Coronary artery (tissue), 2 donors: ENCODE measurements around the gene BTBD9.

Experiments
- DNase-seq: peaks from one replicate; pipeline ENCODE4 v3.0.0-alpha.2; 2017; ENCODE audit warnings: low spot score
- H3K27ac ChIP-seq, 2 donors: fragments of 200-600 bp; sonication (generic); one replicate each; pipeline ENCODE4 v1.5.1; 2016 to 2019
- H3K4me3 ChIP-seq: fragments of 200-600 bp; sonication (generic); 2 replicates; pipeline ENCODE4 v1.5.1; 2016; ENCODE audit warnings: mild to moderate bottlenecking, moderate library complexity
- TF ChIP-seq, protein P1 (sequence below): fragments of 200-600 bp; sonication (generic); IDR thresholded peaks from one replicate; pipeline ENCODE4 v1.5.1; 2019; ENCODE audit warnings: antibody characterized with exemption

The BTBD9 gene

DNA sequence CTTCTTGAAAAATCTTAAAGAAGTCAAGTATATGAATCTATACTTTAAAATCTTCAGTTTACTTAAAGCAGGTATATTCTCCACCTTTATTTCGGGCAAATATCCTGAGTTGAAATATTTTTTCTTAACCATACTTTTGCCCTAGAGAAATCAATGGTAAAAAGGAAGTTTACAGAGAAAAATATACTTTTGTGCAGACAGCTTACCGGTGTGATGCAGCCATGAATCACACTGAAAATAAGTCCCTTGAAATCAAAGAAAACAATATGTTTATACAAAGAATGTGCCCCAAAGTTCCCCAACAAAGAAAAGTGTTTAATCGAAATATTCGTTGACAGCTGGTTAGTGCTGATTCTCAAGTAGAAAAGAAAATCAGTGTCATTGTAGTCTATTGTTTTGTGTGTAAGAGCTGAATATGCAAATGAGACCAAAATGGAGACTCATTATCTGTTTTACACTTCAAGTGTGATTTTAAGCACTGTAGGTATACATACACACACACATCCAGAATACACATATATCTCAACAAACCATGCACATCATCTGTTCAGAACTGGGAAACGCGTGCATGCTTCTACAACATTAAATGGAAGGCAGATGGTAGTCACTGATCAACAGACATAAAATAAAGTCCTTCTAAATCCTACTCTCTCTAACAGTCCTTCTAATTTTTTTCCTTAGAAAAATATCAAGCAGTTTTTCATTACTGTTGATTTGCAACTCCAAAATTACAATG lies 73.3 kb downstream of the BTBD9 start:
- H3K4me3 ChIP-seq = no peak overlapping the region
- no peak for DNase-seq
- no peak overlapping the region for H3K27ac ChIP-seq
- TF ChIP-seq, protein P1, sequence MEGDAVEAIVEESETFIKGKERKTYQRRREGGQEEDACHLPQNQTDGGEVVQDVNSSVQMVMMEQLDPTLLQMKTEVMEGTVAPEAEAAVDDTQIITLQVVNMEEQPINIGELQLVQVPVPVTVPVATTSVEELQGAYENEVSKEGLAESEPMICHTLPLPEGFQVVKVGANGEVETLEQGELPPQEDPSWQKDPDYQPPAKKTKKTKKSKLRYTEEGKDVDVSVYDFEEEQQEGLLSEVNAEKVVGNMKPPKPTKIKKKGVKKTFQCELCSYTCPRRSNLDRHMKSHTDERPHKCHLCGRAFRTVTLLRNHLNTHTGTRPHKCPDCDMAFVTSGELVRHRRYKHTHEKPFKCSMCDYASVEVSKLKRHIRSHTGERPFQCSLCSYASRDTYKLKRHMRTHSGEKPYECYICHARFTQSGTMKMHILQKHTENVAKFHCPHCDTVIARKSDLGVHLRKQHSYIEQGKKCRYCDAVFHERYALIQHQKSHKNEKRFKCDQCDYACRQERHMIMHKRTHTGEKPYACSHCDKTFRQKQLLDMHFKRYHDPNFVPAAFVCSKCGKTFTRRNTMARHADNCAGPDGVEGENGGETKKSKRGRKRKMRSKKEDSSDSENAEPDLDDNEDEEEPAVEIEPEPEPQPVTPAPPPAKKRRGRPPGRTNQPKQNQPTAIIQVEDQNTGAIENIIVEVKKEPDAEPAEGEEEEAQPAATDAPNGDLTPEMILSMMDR = no peak

DNA sequence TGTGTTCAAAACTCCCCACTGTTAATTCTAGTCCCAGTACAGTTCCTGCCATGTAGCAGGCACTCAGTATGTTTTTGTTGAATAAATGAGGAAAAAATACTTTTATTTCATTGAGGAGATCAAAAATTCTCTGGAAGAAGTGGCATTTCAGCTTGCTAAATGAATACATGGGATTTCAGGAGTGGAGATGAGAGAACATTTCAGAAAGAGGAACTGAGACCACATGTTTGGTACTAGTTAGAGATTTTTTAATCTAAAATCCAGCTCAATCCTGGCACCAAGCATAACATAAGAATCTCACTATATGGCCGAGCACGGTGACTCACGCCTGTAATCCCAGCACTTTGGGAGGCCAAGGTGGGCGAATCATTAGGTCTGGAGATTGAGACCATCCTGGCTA lies 75.4 kb downstream of the BTBD9 start:
- H3K4me3 ChIP-seq = no peak overlapping the region
- H3K27ac ChIP-seq = no peak overlapping the region

DNA sequence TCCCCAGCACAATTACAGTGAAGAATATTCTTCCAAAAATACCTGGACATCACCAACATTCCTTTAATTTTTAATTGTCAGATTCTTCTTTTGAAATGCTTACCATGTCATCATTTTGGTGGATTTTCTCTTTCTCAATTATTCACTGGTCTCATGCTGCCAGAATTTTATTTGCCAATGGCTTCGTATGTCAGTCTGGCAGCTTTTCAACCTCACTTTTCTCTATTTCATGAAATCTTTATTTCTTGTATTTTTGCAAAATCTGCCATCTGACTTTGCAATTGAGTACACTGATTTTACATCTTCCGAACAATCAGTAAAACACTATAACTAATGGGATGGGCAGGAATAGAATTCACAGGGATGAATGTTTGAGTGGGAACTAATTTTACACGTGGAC lies 84.1 kb downstream of the BTBD9 start:
- H3K4me3 ChIP-seq = no peak overlapping the region
- DNase-seq = no peak
- TF ChIP-seq, protein P1 = no peak
- no peak overlapping the region for H3K27ac ChIP-seq

More for the DNA sequence above, 75.4 kb downstream of the BTBD9 start:
- DNase-seq = no peak
- TF ChIP-seq, protein P1 = no peak

DNA sequence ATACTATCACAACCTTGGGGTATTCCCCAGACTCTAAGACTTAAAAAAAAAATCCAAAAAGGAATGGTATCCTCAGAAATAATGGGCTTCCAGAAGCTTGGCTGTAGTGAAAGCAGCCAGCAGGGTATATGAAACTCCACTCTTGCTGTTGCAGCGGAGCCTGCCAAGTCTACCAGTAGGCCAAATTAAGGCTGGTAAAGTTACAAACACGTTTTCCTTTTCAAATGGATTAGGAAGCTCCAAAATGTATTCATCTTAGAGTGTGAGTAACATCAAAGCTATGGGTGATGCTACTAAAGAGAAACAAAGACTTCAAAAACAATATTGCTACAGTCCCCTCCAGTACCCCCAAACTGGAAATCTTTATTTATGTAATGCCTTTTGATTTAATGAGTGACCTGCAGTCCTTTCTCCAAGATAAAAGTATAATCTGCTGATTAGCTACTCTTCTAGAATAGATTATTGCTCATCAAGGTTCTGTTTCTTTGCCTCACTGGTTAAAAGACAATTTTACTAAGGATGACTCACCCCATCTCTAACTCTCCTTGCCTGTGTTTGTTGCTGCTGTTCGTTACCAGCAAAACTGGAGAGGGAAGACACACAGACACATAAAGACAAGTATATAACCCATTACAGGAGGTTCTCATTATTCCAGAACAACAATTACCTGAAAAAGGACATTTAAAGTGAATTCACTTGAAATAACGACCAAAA lies 84.9 kb downstream of the BTBD9 start:
- TF ChIP-seq, protein P1 = no peak
- no peak for DNase-seq
- Histone ChIP-seq H3K27ac (no peak overlapping the region), H3K4me3 (no peak overlapping the region)

DNA sequence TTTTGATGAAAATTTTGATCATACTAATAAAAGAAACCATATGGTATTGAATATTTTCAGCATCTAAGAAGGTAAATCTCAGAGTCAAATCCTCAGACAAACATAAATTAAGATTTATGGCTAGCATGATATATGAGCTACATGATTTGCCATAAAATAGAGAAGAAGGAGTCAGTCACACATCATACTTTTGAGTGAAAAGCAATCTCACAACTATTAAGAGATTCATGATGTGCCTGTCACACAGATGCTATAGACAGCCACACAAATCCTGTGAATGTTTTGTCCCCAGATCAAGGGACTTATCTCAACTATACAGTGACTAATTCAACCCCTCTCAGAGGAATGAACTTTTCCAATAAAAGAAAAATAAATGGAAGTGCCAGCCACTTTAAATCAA lies 85.7 kb downstream of the BTBD9 start:
- Histone ChIP-seq H3K4me3 (no peak overlapping the region), H3K27ac (no peak overlapping the region)
- no peak for DNase-seq
- TF ChIP-seq, protein P1 = no peak

DNA sequence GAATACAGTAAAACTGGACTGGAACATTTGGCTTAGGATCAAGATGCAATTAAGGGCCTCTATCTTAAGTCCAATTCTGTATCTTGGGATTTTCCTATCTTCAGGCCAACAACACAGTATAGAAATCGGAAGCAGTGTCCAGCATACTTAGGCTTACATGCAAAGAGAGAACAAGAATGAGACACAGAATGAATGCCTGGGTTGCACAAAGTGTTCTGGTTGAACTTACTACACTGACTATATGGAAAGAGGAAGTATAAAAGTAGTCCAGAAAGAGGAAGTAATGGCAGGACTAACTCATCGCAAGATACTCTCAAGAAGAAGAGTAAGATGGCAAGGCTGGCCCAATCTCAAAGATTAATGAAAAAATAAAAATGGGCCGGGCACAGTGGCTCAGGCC lies 87.6 kb downstream of the BTBD9 start:
- TF ChIP-seq, protein P1 = no peak
- no peak overlapping the region for H3K4me3 ChIP-seq
- H3K27ac ChIP-seq = no peak overlapping the region
- DNase-seq = no peak

DNA sequence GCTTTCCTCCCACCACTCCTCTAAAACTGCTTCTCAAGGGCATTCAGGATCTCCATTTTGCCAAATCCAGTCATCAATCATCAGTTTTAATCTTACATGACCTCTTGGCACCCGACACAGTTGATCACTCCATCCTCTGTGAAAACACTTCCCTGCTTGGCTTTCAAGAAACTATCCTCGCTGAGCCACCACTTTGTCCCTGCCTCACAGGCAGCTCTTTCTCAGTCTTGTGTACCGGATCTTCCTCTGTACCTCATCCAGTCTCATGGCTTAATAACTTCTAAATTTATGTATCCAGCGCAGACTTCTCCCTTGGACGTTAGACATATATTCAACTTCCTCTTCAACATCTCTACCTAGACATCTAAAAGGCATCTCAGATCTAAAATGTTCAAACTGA lies 89.9 kb downstream of the BTBD9 start:
- no peak for DNase-seq
- H3K27ac ChIP-seq = no peak overlapping the region
- TF ChIP-seq, protein P1 = no peak
- no peak overlapping the region for H3K4me3 ChIP-seq
